HK-2 (cell line): ENCODE results near the gene SCN5A.

ENCODE experiments used
- DNase-seq: peaks from one replicate; pipeline ENCODE4 v3.0.0-alpha.2; 2018; ENCODE audit not compliant: unreplicated experiment

The SCN5A gene

GRCh38 chr3:38649500-38650247 is at the start of gene SCN5A:
Gene SCN5A (minus strand): TSS chr3:38649687. CDS start chr3:38633307, 16,380 bp downstream.
- DNase-seq: peak; percentile 52

DNA sequence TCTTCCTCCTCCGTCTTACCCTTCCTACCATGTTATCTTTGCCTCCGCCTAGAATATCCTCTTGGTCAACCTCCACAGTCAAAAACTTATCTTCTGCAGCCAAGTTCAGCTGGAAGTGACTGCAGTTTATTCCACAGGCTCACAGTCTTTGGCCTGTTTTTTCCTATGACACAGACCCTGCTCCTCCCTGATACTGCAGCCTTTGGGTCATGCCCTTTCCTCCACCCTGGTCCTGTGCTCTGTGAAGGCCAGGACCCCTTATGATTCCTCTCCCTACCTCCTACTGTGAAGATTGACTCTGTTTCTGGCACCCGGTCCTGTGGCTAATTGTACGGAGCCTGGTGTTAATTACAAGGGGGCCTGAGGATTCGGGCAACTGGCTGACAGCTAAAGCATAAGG is 49.3 kb upstream of the SCN5A start:
- DNase-seq: no peak

DNA sequence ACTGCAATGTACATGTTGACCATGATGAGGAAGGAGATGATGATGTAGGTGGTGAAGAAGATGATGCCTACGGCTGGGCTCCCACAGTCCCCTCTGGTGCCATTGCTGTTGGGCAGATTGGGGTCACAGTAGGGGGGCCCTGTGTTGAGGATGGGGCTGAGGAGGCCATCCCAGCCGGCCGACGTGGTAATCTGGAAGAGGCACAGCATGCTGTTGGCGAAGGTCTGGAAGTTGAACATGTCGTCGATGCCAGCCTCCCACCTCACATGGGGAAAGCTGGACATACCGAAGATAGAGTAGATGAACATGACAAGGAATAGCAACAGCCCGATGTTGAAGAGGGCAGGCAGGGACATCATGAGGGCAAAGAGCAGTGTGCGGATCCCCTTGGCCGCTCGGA is 48.6 kb upstream of the SCN5A start:
- DNase-seq: no peak

- DNase-seq: no peak
Measured at GRCh38 chr3:38696034-38696433, 46.5 kb upstream of the SCN5A start.

DNA sequence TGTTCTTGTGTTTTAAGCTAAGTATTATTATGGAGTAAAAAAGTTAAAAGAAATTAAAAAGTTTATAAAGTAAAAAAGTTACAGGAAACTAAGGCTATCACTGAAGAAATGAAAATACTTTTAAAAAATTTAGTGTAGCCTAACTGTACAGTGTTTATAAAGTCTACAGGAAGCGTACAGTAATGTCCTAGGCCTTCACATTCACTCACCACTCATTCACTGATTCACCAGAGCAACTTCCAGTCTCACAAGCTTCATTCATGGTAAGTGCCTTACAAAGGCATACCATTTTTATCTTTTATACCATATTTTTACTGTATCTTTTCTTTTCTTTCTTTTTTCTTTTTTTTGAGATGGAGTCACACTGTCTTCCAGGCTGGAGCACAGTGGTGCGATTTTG is 40.7 kb upstream of the SCN5A start:
- no peak for DNase-seq

DNA sequence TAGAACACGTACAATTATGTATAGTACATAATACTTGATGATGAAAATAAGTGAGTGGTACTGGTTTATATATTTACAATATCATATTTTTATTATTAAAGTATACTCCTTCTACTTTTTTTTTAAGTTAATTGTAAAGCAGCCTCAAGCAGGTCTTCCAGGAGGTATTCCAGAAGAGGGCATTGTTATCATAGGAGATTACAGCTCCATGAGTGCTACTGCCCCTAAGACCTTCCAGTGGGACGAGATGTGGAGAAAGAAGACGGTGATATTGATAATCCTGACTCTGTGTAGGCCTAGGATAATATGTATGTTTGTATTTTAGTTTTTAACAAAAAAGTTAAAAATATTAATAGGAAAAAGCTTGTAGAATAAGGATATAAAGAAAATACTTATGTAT is 40.3 kb upstream of the SCN5A start:
- DNase-seq: no peak

DNA sequence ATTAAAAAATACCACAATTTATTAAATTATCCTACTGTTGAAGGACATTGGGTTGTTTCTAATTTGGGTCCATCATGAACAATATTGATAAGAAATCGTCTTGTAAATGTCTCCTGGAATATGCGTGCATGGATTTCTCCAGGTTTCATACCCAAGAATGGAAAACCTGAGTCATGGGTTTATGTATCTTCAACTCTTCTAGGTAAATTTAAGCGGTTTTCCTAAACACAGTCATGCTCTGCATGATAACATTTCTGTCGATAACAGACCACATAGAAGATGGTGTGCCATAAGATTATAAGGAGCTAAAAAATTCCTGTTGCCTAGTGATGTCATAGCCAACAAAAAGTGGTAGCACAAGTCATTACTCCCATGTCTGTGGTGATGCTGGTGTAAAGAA is 39.9 kb upstream of the SCN5A start:
- DNase-seq: no peak

- DNase-seq: no peak
Measured at GRCh38 chr3:38687321-38687720, 37.8 kb upstream of the SCN5A start.

DNA sequence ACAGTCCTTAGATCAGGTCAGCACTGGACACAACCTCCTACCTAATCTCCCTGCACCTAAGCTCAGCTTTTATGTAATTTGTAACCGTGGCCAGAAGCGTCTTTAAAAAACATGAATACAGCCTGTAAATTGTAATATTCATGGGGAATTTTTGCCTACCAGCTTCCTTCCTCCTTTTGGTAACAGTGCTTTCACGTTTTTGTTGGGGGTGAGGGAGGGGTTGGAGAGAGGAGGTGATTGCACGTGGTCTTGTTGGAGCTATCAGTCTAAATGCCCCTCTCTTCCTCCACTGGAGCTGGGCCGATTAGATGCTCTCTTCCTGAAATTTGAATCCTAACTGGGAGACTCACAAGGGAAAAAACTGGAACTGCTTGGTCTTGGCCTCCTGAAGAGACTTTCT is 35.1 kb upstream of the SCN5A start:
- no peak for DNase-seq

DNA sequence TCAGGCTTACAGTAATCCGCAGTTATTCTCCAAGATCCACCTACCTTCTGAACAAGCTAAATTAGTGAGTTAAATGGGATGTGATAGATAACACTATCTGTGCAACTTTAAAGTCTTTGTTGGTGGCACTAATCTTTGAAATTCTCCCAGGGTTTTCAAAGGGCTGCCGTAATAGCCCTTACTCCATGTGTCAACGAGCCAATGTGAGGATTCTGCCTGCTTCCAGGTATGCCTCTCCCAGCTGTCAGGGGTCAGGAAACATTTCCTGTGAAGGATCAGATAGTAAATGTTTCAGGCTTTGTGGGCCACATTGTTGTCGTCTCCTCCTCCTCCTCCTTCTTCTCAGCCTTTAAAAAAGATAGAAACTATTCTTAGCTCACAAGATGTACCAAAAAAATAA is 20.2 kb upstream of the SCN5A start:
- DNase-seq: no peak

- DNase-seq: peak; percentile 16
Measured at GRCh38 chr3:38662544-38662943, 13.1 kb upstream of the SCN5A start.

DNA sequence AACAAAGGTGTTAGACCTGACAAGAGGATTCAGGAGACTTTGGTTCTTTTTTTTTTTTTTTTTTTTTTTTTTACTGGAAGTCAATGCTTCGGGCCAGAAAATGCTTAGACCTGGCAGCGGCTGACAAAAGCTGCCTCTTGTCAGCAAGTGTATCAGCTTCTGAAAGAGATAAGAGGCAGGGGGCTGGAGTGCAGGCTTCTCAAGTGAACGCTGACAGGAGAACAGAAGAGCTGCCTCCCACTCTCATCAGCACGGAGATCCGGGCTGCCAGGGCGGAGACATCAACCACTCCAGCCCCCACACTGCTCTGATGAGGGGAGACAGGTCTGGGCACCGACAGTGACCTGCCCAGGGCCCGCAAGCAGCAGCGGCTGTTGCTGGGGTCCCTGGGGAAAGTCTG is 9.4 kb upstream of the SCN5A start:
- no peak for DNase-seq

DNA sequence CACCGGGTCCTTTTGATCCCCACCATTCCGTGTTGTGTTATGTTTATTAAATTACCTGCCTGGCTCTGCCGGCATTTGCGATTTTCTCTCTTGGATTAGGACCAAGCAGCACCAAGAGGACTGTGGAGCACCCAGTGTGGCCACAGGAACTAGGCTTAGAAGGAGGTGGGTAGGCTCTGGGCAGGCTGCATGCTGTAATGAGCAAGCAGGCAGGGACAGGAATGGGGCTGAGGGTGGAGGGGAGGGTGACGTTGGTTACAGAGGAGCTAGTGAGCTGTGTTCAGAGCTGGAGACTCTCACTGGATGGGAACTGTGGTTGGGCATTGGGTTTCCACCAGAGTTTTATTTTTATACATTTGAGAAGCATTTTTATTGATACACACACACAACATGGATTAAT is 7.9 kb upstream of the SCN5A start:
- DNase-seq: no peak

DNA sequence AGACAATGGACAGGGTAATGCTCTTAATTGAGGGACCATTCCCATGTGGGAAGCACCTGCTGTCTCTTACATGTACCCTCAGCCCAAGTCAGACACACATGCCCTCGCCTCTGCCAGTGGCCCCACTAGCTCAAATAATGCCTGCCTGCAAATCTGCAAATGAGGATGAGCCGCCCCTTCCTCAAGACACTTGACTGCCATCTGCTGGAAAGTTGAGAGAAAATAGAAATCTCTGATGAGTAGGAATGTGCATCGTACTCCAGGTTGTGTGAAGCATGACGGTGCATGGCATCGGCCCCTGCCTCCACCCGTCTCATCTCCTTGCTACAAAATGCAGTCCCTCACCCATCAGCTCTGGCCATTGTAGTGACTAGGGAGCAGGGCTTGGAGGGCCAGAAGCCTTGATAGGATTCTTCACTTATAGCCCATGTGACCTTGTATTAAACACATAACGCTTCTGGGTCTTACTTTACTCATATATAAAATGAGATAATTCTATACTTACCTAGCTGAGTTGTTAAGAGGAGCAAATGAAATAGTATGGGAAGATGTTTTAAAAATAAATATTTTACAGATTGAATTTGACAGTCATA is 6.3 kb upstream of the SCN5A start:
- no peak for DNase-seq

DNA sequence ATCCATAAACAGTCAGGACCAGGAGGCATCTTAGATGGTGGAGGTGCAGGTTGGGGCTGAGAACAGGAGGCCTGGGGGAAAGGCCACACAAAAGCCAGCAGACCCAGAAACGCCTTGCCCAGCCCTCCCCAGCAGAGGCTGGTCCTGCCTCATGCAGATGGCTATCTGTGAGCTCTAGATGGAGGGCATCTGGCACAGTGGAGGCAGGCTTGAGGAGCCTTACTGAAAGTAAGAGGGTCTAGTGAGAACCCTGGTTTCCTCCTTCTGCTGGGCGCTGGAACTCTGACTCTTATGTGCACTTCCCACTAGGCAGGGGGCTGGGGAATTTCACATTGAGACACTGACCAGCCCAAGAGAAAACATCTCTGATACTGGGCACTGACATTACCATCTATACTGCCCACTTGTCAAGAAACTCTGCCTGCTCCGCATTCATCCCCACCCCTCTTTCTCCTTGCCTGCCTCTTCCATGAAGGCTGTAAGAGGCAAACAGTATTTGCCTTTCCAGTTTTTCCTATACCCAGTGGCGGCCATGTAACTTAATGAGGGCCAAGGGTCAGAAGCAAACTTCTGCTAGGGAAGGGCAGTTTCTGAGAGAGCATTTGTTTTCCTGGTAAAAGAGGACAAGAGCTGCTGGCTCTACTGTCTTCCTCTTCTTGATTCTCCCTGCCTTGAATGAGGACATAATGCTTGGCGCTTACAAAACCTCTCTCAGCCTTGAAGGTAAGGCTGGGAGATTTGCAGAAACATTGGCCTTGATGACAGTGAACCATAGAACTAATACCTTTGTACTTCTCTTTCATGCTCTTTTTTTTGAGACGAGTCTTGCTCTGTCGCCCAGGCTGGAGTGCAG is 4.4 kb upstream of the SCN5A start:
- no peak for DNase-seq

GRCh38 chr3:38652934-38653333 is 3.4 kb upstream of the SCN5A start:
- no peak for DNase-seq

DNA sequence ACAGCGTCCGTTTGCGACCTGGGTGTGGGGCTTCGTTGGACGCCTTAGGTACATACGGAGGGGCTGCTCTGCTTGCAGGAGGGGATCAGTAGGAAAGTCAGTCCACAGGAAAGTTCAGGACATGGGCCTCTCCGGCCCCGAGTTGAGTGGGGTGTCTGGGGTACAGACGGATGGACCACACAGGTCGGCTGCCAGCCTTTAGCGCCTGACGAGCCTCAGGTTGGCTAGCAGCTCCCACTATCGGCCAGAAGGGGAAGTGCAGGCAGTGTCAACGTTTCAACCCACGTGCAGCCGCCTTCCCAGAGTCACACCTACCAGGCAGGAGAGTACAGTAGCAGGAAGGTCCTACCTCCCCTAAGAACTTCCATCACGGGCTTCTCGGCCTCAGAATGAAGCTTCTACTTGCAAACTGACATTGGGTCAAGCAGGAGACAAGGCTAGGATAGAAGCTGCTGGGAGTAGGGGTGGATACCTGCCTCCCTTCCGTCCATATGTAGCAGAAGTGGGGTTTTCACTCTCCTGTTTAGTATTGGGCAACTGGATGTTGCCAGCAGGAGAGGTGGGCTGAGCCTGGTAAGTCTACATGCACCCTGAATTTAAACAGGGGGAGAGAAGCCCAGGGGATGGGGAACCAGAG is 1.8 kb upstream of the SCN5A start:
- peak; percentile 66 for DNase-seq

DNA sequence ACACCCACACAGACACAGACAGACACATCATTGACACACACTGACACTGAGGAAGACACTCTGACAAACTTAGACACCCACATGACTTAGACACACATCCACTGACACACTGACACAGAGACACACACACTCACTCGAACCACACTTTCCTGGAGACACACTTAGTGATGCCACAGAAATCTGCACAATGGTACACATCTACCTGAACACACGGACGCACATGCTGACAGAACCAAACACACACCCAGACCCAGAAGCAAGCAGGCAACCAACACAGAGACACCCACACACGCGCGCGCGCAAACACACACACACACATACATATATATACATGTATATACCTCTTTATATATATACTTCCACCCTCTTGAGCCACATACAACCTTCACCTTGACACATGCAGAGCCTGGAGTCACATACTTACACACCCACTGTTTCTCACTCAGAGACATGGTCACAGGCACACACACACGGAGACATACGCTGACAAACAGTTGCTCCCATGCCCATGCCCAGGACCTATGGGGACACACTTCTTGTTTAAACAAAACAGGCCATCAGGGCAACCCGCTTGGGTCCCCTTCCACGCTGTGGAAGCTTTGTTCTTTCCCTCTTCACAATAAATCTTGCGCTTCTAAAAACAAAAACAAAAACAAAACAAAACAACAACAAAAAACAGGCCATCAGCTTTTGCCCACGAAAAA is 913 bp upstream of the SCN5A start:
- no peak for DNase-seq

DNA sequence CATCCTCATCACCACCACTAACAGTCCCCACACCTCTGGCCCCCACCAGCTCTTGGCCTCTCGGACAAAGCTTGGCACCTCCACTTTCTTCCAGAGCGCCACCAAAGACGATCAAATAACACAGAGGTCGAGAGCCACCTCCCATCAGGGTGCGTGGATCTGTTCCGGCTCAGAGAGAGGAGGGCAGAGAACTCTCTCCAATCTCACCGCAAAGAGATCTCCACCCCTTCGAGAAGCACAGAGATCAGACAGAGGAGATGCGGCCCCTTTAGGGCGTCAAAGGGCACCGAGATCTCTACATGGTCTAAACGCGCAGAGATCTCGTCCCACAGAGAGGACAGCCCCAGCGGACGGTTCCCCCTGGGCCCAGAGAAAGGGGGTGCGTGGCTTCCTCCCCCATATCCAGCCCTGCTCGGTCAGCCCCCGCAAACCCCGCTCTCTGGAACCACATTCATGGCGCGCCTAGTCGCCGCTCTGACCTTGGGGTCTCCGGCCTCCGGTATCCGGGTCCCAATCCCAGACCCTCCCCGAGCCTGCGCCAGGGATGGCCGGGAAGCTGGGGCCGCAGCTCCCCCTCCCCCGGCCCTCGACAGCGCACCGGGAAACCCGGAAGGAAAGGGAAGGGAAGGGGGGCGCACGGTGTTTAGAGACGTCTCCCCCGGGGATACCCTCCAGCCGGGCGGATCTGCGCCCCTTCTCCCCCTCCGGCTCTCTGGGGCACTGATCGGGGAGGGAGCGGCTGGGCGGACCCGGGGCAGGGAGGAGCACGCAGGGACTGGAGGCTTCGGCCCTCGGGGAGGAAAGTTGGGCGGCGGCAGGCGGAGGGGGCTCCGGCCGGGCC is 608 bp downstream of the SCN5A start:
- DNase-seq: no peak

DNA sequence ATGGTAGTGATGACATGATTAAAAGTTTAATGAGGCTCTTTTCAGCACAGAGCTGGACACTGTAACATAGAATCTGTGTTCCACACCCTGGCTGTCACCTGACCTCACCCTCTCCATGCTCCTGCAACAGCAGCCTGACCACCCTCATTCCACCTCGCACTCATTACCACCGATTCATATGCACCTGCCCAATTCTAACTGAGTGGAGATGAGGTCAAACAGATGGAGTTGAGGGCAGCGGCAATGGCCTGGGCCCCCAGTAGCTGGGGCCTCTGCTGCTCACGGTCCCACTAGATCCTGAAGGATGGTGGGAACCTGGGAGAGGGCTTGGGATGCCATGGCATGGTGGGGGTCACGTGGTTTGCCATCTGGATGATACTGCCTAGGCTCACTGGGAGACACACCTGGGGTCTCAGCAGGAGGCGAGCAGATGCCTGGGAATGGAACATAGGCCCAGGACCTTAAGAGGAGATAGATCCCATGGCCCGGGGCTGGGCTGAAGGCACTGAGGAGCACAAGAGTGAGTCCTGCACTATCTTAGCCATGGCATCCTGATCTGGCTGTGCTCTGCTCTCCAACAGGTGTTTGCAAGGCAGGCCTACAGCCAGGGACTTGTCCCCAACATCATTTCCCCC is 1.3 kb downstream of the SCN5A start:
- DNase-seq: no peak
